Breast epithelium (tissue), 3 donors: ENCODE results near the gene KCNK7.

Experiments used
- CTCF ChIP-seq, 3 donors: fragments of 450-650 bp; IDR thresholded peaks; one replicate each; pipeline ENCODE4 v1.5.1; 2016 to 2017; ENCODE audit warnings: antibody characterized with exemption in 3 of 3, mild to moderate bottlenecking in 3 of 3, moderate library complexity in 3 of 3
- POLR2A ChIP-seq: fragments of 450-650 bp; IDR thresholded peaks from one replicate; pipeline ENCODE4 v1.6.1; 2016; ENCODE audit warnings: antibody characterized with exemption, mild to moderate bottlenecking, moderate library complexity

GRCh38 chr11:65571420-65571819 lies 24.2 kb downstream of the KCNK7 start:
- TF ChIP-seq CTCF (IDR thresholded peaks at IDR 0.05) (no peak), POLR2A (no peak)
